ENCODE results near the gene TSC2. TPM values are rescaled to one million over a fixed set of nuclear protein-coding genes. Genes with fewer than 3 reads are reported as not detected.
A peak's percentile ranks its signal among the peaks of the same experiment; 100 is the strongest.

Gene TSC2
- total and polyA plus RNA-seq, 2 of the 13 experiments (the other 11 are each of a cell fraction or from before 2014, with no cell fraction given): 19.6 to 40.4 TPM

DNA sequence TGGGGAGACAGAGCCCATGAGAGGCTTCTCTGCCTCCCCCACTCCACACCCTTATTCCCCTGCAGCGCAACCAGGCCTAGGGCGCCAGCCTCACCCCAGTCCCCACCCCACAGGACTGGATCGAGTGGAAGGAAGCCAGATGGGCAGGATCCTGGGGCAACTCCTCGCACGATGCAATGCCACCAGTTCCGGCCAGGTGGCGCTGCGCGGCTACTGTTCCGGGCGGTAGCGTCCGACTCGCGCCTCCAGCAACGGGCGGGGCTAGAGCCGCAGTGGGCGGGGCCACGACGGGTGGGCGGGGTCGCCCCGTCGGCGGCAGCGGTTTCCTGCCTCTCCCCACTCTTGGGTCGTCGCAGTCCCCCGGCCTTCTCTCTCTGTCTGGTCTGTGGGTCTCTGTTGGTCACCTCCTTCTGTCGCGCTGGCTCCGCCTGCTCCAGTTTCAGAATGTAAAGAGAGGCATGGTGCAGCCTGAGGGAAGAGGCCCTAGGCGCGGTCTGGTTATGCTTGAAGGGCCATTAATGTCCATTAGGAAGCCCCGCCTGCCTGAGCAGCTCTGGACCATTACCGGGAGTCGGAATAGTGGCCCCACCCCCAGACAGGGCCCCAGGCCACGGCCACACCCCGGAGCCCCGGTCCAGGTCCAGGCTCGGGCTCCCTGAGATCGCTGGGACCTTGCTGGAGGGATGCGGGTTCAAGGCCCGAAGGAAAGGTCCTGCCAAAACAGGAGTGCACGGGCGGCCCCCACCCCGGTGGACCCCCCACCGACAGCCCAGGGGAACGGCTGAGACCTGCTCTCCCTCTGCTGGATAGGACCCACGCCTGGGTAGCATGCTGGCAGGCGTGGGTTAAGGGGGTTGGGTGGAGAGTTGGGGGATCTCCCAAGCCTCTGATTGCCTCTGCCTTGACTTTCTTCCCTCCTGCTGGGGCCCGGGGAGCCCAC is 24.4 kb upstream of the TSC2 start (continued):
- TF ChIP-seq, protein P1, sequence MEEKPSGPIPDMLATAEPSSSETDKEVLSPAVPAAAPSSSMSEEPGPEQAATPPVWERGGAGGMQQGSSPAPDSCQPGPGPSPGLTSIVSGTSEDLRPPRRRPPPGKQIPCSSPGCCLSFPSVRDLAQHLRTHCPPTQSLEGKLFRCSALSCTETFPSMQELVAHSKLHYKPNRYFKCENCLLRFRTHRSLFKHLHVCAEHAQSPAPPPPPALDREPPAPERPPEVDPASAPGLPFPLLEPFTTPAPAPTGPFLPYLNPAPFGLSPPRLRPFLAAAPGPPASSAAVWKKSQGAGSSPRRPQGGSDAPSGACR (CRISPR knock-in tag; IDR thresholded peaks at IDR 0.05): no peak
- TF ChIP-seq ZNF577 (CRISPR knock-in tag; IDR thresholded peaks at IDR 0.05; ENCODE audit: borderline replicate concordance, low read depth) (no peak), MIER2 (CRISPR knock-in tag; IDR thresholded peaks at IDR 0.05) (no peak), ZNF83 (CRISPR knock-in tag; IDR thresholded peaks at IDR 0.05; ENCODE audit: borderline replicate concordance) (no peak; the same call in 1 of the 2 replicates), ATF7-NPFF (CRISPR knock-in tag; IDR thresholded peaks at IDR 0.05; ENCODE audit: low read depth) (no peak), ZNF292 (CRISPR knock-in tag; IDR thresholded peaks at IDR 0.05; ENCODE audit: borderline replicate concordance, low read depth) (no peak), ZSCAN31 (CRISPR knock-in tag; IDR thresholded peaks at IDR 0.05; ENCODE audit: low read depth) (peak; percentile 37; the same call in 1 of the 2 replicates), ZNF460 (CRISPR knock-in tag; IDR thresholded peaks at IDR 0.05; ENCODE audit: borderline replicate concordance) (no peak), ATF1 (CRISPR knock-in tag; IDR thresholded peaks at IDR 0.05) (no peak), KAT7 (CRISPR knock-in tag; IDR thresholded peaks at IDR 0.05; ENCODE audit: borderline replicate concordance) (no peak), MED1 (CRISPR knock-in tag; IDR thresholded peaks at IDR 0.05) (peak; percentile 63; the same call in 1 of the 2 replicates), ZNF563 (CRISPR knock-in tag; IDR thresholded peaks at IDR 0.05) (peak; percentile 54; the same call in 1 of the 2 replicates), TBP (CRISPR knock-in tag; IDR thresholded peaks at IDR 0.05) (no peak), ZBTB1 (CRISPR knock-in tag; IDR thresholded peaks at IDR 0.05; ENCODE audit: borderline replicate concordance) (no peak), PCBP2 (optimal IDR thresholded peaks at IDR 0.05; ENCODE audit: low read depth, low read length, poor library complexity, severe bottlenecking) (no peak), ZNF160 (CRISPR knock-in tag; IDR thresholded peaks at IDR 0.05) (no peak; the same call in 1 of the 2 replicates)
- TF ChIP-seq, protein P2, sequence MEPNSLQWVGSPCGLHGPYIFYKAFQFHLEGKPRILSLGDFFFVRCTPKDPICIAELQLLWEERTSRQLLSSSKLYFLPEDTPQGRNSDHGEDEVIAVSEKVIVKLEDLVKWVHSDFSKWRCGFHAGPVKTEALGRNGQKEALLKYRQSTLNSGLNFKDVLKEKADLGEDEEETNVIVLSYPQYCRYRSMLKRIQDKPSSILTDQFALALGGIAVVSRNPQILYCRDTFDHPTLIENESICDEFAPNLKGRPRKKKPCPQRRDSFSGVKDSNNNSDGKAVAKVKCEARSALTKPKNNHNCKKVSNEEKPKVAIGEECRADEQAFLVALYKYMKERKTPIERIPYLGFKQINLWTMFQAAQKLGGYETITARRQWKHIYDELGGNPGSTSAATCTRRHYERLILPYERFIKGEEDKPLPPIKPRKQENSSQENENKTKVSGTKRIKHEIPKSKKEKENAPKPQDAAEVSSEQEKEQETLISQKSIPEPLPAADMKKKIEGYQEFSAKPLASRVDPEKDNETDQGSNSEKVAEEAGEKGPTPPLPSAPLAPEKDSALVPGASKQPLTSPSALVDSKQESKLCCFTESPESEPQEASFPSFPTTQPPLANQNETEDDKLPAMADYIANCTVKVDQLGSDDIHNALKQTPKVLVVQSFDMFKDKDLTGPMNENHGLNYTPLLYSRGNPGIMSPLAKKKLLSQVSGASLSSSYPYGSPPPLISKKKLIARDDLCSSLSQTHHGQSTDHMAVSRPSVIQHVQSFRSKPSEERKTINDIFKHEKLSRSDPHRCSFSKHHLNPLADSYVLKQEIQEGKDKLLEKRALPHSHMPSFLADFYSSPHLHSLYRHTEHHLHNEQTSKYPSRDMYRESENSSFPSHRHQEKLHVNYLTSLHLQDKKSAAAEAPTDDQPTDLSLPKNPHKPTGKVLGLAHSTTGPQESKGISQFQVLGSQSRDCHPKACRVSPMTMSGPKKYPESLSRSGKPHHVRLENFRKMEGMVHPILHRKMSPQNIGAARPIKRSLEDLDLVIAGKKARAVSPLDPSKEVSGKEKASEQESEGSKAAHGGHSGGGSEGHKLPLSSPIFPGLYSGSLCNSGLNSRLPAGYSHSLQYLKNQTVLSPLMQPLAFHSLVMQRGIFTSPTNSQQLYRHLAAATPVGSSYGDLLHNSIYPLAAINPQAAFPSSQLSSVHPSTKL (CRISPR knock-in tag; IDR thresholded peaks at IDR 0.05): peak; percentile 12; the same call in 1 of the 2 replicates
- TF ChIP-seq, protein P3, sequence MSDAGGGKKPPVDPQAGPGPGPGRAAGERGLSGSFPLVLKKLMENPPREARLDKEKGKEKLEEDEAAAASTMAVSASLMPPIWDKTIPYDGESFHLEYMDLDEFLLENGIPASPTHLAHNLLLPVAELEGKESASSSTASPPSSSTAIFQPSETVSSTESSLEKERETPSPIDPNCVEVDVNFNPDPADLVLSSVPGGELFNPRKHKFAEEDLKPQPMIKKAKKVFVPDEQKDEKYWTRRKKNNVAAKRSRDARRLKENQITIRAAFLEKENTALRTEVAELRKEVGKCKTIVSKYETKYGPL (CRISPR knock-in tag; IDR thresholded peaks at IDR 0.05): no peak
